Upper lobe of left lung (tissue), 6 donors: ENCODE results near the gene S100G. TPM values are rescaled to one million over a fixed set of nuclear protein-coding genes. Genes with fewer than 3 reads are reported as not detected.
"Not testable (repeated sequence)": the region's sequence is repeated elsewhere in the genome, so short reads cannot be mapped to it uniquely, and the experiment has no call there.

Source experiments
- ATAC-seq, 2 donors: fragments of 200-7000 bp; cut with Tn5 transposase; one replicate each; pipeline ENCODE4 v1.9.1; 2022; ENCODE audit warnings: mild to moderate bottlenecking in 2 of 2, moderate library complexity in 2 of 2; ENCODE audit not compliant: low FRiP score in 2 of 2
- DNase-seq, 2 donors: peaks; one replicate each; pipeline ENCODE4 v3.0.0-alpha.2; 2019 to 2020
- H3K27ac ChIP-seq, 4 donors: fragments of 200-600 bp; sonication (generic); one replicate each; pipeline ENCODE4 v1.5.1; 2016 to 2019
- H3K27me3 ChIP-seq, 4 donors: fragments of 200-600 bp; sonication (generic); one replicate each; pipeline ENCODE4 v1.5.1; 2017 to 2019
- H3K36me3 ChIP-seq, 4 donors: fragments of 200-600 bp; sonication (generic); one replicate each; pipeline ENCODE4 v1.5.1; 2016 to 2019
- H3K4me1 ChIP-seq, 4 donors: fragments of 200-600 bp; sonication (generic); one replicate each; pipeline ENCODE4 v1.5.1; 2018 to 2019
- H3K4me3 ChIP-seq, 4 donors: fragments of 200-600 bp; sonication (generic); one replicate each; pipeline ENCODE4 v1.5.1; 2017 to 2019; ENCODE audit warnings: mild to moderate bottlenecking in 2 of 4, moderate library complexity in 1 of 4
- H3K9me3 ChIP-seq, 4 donors: fragments of 200-600 bp; sonication (generic); one replicate each; pipeline ENCODE4 v1.5.1; 2018 to 2019
- EP300 ChIP-seq, 4 donors: sonication (generic); formaldehyde crosslinking; IDR thresholded peaks; one replicate each; pipeline ENCODE4 v1.5.1; 2017; ENCODE audit warnings: antibody characterized with exemption in 4 of 4, control low read depth in 2 of 4
- POLR2A ChIP-seq, 4 donors: fragments of 450-650 bp; IDR thresholded peaks; one replicate each; pipeline ENCODE4 v1.5.1; 2016 to 2017; ENCODE audit warnings: antibody characterized with exemption in 4 of 4, mild to moderate bottlenecking in 2 of 4
- POLR2AphosphoS5 ChIP-seq, 2 donors: sonication (generic); formaldehyde crosslinking; IDR thresholded peaks; one replicate each; pipeline ENCODE4 v1.5.1; 2017; ENCODE audit warnings: antibody characterized with exemption in 2 of 2
- WGBS, 2 donors: methylation state at CpG; one replicate each; pipeline ENCODE4 v1.1.5; 2017 to 2018; 5-methylcytosine and 5-hydroxymethylcytosine counted together
- total RNA-seq, 6 donors: library from RNA; depleted of rRNA in 4 of 6; stranded (reverse); fragments of >200 nt in 4 of 6; gene quantifications; one replicate each; pipeline versions ENCODE4 v1.1.0 to v1.2.1, GENCODE V29; 2016 to 2021
- TF ChIP-seq, protein P1 (sequence below), 6 experiments: fragments of 450-650 bp in 4 of 6; fragments of 200-600 bp in 2 of 6; sonication (generic) in 2 of 6; IDR thresholded peaks; one replicate each; pipeline ENCODE4 v1.5.1; 2016 to 2019; ENCODE audit warnings: antibody characterized with exemption in 6 of 6
- donor health status: DM: no; HTN: no; CAD: no; lungs with moderate emphysema.
- donor health status: DM: no; HTN: yes; CAD: no; lungs with severe emphysema.

The S100G gene
- total RNA-seq, 6 donors from 2014 or later, result 0.54 TPM; not detected in 5

GRCh38 chrX:16618422-16618821 lies 31.5 kb upstream of the S100G start:
- WGBS, 2 donors, result 90 to 100% methylated on average over 1 of the region's 1 CpG
- no peaks in the 10 kb centered on the region for H3K27me3 ChIP-seq
- no peak for TF ChIP-seq POLR2AphosphoS5 (IDR thresholded peaks at IDR 0.05)
- TF ChIP-seq, protein P1, sequence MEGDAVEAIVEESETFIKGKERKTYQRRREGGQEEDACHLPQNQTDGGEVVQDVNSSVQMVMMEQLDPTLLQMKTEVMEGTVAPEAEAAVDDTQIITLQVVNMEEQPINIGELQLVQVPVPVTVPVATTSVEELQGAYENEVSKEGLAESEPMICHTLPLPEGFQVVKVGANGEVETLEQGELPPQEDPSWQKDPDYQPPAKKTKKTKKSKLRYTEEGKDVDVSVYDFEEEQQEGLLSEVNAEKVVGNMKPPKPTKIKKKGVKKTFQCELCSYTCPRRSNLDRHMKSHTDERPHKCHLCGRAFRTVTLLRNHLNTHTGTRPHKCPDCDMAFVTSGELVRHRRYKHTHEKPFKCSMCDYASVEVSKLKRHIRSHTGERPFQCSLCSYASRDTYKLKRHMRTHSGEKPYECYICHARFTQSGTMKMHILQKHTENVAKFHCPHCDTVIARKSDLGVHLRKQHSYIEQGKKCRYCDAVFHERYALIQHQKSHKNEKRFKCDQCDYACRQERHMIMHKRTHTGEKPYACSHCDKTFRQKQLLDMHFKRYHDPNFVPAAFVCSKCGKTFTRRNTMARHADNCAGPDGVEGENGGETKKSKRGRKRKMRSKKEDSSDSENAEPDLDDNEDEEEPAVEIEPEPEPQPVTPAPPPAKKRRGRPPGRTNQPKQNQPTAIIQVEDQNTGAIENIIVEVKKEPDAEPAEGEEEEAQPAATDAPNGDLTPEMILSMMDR (IDR thresholded peaks at IDR 0.05), result no peak
- no peak for TF ChIP-seq EP300 (IDR thresholded peaks at IDR 0.05)
- no peak for TF ChIP-seq POLR2A (IDR thresholded peaks at IDR 0.05)
- ATAC-seq, result no peak
- H3K9me3 ChIP-seq, result no peaks in the 10 kb centered on the region
- H3K4me1 ChIP-seq, result no peaks in the 10 kb centered on the region
- no peak overlapping the region for H3K4me3 ChIP-seq
- no peak for DNase-seq
- no peak overlapping the region for H3K27ac ChIP-seq
- peaks cover 0 to 8% (median 2%) of the 10 kb centered on the region in 4 donors for H3K36me3 ChIP-seq

DNA sequence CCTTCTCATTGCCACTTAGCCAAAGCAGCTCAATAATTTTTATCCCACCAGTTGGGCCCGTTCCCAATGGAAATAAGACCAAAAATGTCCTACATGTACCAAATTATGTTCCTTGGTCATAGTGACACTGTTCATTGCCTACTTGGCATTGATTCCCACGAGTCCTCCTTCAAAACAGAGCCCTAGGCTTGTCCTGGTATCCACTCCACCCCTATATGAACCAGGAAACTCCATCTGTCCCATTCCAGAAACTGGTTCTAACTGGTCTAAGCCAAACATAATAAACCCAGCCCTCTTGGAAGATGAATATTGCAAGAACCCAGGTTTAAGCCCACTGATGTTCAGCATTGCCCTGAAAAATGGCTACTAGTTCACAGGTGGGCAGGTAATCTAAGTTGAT lies 30.9 kb upstream of the S100G start:
- H3K9me3 ChIP-seq, result no peaks in the 10 kb centered on the region
- H3K36me3 ChIP-seq, result peaks cover 0 to 6% (median 2%) of the 10 kb centered on the region in 4 donors
- DNase-seq (no peak), ATAC-seq (no peak)
- no peak overlapping the region for H3K4me3 ChIP-seq
- H3K27ac ChIP-seq, result no peak overlapping the region
- 83 to 100% methylated on average over 2 of the region's 2 CpGs for WGBS, 2 donors
- TF ChIP-seq POLR2A (IDR thresholded peaks at IDR 0.05), result no peak
- no peak for TF ChIP-seq EP300 (IDR thresholded peaks at IDR 0.05)
- no peak for TF ChIP-seq POLR2AphosphoS5 (IDR thresholded peaks at IDR 0.05)
- TF ChIP-seq, protein P1 (IDR thresholded peaks at IDR 0.05), result no peak
- H3K27me3 ChIP-seq, result no peaks in the 10 kb centered on the region
- H3K4me1 ChIP-seq, result no peaks in the 10 kb centered on the region

DNA sequence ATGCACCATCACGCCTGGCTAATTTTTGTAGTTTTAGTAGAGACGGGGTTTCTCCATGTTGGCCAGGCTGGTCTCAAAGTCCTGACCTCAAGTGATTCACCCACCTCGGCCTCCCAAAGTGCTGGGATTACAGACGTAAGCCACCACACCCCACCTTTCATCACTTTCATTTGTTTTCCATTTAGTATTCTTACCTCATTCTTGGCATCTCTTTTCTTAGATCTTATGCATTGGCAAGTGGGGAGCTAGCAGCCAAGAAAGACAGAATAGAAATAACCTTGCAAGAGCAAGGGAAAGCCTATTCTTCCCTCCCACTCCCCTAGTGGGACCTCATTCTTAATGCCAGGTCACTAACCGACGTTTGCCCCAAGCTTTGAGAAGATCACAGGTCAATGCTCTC lies 21.4 kb upstream of the S100G start:
- not testable (repeated sequence) for H3K4me1 ChIP-seq, DNase-seq, H3K36me3 ChIP-seq, H3K4me3 ChIP-seq, H3K27me3 ChIP-seq, H3K9me3 ChIP-seq, H3K27ac ChIP-seq
- 72 to 88% methylated on average over 6 of the region's 6 CpGs for WGBS, 2 donors
- ATAC-seq, result peak in 1 of 2 donors; percentile 17

DNA sequence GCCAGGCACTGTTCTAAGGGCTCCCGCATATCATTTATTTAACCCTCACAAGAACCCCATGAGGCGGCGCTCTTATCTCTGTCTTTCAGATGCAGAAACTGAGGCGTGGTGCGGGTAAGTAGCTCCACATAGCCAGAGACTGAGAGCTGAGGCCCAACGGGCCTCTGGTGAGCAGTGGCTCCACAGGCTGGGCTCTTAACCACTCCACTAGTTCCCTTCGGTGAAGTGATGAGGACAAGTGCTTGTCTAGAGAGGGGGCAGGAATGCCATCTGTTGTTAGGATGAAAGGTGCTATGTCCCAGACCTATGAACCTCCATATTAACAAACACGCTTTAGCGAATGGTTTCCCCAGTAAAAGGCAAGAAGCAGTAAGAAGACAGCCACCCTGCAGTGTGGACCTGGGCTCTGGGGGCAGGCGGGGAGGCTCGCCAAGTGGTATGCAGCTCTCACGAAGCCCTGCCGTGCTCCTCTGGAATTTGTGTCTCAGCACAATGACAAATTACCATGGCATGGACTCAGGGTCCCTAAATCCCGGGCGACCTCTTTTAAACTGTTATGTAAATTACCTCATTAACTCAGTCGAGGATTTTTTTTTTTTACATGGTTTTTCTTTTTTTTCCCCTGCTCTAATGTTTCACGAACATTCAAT lies 20.9 kb upstream of the S100G start:
- TF ChIP-seq POLR2AphosphoS5 (IDR thresholded peaks at IDR 0.05) (no peak), EP300 (IDR thresholded peaks at IDR 0.05) (no peak)
- DNase-seq (no peak), ATAC-seq (no peak)
- no peaks in the 10 kb centered on the region for H3K27me3 ChIP-seq
- no peaks in the 10 kb centered on the region for H3K9me3 ChIP-seq
- no peak overlapping the region for H3K4me3 ChIP-seq
- no peaks in the 10 kb centered on the region for H3K4me1 ChIP-seq
- WGBS, 2 donors, result 71 to 79% methylated on average over 11 to 17 of the region's 17 CpGs
- no peaks in the 10 kb centered on the region for H3K36me3 ChIP-seq
- no peak overlapping the region for H3K27ac ChIP-seq

GRCh38 chrX:16629909-16630308 lies 20.0 kb upstream of the S100G start:
- no peak for DNase-seq
- Histone ChIP-seq H3K4me3 (no peak overlapping the region), H3K36me3 (no peaks in the 10 kb centered on the region), H3K27me3 (no peaks in the 10 kb centered on the region), H3K9me3 (no peaks in the 10 kb centered on the region), H3K4me1 (no peaks in the 10 kb centered on the region), H3K27ac (no peak overlapping the region)
- 85 to 88% methylated on average over 2 to 4 of the region's 4 CpGs for whole genome bisulfite sequencing, 2 donors
- ATAC-seq, result no peak
- TF ChIP-seq EP300 (IDR thresholded peaks at IDR 0.05), result no peak
- TF ChIP-seq POLR2AphosphoS5 (IDR thresholded peaks at IDR 0.05), result no peak
- TF ChIP-seq, protein P1 (IDR thresholded peaks at IDR 0.05), result no peak

DNA sequence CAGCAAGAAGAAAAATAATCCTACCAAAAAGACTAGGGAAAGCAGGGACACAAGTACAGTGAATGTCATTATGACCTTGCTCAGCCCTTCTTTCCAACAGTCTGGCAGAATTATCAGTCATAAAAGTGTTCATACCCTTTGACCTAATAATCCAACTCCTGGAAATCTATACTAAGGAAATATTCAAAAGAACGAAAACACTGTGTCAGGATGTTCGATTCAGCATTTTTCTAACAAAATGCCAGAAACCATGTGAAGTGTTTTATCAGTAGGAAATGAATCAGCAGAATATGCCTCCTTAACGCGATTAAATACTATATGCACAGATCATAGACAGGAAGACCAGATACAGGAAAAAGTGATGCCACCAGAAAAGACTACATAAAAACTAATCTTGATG lies 16.2 kb upstream of the S100G start:
- H3K27me3 ChIP-seq, result no peaks in the 10 kb centered on the region
- no peak overlapping the region for H3K27ac ChIP-seq
- H3K36me3 ChIP-seq, result no peaks in the 10 kb centered on the region
- WGBS, 2 donors, result 53 to 65% methylated on average over 4 of the region's 4 CpGs
- TF ChIP-seq POLR2A (IDR thresholded peaks at IDR 0.05) (no peak), EP300 (IDR thresholded peaks at IDR 0.05) (no peak), POLR2AphosphoS5 (IDR thresholded peaks at IDR 0.05) (no peak)
- TF ChIP-seq, protein P1 (IDR thresholded peaks at IDR 0.05), result no peak
- ATAC-seq (no peak), DNase-seq (no peak)
- H3K4me1 ChIP-seq, result no peaks in the 10 kb centered on the region
- no peaks in the 10 kb centered on the region for H3K9me3 ChIP-seq
- no peak overlapping the region for H3K4me3 ChIP-seq
